AG09319 (cell line): ENCODE results near the gene NUDC.

Experiments
- DNase-seq: peaks from one replicate; pipeline ENCODE4 v3.0.0-alpha.2; 2010; ENCODE audit warnings: low read depth; ENCODE audit errors: extremely low read depth
- TF ChIP-seq, protein P1 (sequence below): IDR thresholded peaks from 2 replicates; pipeline ENCODE4 v1.5.1; 2011; ENCODE audit warnings: low read depth, mild to moderate bottlenecking, inconsistent platforms, low read length, moderate library complexity

The NUDC gene

DNA sequence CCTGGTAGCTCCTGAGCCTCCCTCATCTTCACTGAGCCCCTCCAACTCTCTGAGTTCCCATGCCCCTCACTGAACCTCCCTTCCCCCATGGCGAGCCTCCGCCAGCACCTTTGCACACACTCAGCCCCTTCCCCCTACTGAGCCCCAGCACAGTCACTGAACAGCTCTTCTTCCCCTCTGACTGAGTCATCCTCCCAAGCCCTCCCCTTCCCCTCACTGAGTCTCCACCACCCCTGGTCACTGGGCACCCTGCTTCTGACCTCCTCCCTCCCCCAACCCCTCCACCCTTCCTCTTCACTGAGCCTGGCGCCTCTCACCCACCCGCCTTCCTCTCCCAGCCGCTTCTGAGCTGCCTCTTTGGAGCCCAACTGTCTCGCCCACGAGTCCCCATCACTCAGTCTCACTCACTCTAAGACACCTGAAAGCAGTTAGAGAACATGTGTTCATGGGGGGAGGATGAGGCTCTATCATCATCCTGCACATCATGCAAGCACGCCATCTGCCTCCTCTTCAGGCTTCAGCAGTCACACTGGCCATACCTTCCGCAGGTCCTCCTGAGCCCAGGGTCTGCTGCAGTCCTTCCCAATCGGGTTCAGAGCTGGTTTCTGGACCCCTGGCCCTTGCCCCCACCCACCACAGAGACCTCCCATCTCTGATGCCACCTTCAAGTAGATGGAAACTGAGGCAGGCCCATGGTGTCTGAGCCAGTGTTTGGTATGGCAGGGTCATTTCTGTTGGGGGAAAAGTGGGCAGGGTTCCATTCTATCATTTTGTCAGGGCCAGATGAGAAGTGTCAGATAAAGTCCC lies 70.0 kb downstream of the NUDC start:
- no peak for DNase-seq
- TF ChIP-seq, protein P1, sequence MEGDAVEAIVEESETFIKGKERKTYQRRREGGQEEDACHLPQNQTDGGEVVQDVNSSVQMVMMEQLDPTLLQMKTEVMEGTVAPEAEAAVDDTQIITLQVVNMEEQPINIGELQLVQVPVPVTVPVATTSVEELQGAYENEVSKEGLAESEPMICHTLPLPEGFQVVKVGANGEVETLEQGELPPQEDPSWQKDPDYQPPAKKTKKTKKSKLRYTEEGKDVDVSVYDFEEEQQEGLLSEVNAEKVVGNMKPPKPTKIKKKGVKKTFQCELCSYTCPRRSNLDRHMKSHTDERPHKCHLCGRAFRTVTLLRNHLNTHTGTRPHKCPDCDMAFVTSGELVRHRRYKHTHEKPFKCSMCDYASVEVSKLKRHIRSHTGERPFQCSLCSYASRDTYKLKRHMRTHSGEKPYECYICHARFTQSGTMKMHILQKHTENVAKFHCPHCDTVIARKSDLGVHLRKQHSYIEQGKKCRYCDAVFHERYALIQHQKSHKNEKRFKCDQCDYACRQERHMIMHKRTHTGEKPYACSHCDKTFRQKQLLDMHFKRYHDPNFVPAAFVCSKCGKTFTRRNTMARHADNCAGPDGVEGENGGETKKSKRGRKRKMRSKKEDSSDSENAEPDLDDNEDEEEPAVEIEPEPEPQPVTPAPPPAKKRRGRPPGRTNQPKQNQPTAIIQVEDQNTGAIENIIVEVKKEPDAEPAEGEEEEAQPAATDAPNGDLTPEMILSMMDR = peak; percentile 1; the same call in 1 of the 2 replicates

DNA sequence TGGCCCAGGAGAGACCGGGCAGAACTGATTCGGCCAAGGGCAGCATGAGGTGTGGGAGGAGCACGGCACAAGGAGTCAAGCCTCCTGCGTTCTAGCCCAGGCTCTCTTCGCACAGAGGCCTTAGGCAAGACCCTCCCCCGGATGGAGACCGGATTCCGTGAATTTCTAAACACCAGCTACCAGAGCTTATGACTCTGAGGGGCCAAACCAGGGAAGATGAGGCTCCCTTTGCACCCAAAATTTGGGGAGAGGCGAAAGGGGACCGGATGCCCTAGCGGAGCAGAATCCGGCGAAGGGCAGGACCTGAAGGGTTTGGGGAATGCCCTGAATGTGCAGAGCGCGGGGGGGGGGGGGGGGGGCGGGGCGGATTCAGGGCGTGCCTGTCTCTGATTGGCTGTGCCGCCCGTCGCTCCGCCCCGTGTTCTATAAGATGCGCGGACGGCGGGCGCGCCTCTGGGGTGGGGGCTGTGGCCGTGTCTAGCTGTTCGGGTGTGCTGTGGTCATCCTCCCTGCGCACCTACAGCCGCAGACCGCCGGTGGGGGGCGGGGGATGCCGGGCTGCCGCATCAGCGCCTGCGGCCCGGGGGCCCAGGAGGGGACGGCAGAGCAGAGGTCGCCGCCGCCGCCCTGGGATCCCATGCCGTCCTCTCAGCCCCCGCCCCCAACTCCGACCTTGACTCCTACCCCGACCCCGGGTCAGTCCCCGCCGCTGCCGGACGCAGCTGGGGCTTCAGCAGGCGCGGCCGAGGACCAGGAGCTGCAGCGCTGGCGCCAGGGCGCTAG lies 71.9 kb downstream of the NUDC start, which contains the start of gene TRNP1:
TRNP1 (plus strand) TSS at position 456 of the 783 bp plus-strand sequence; CDS start at position 551, 95 bp downstream.
- TF ChIP-seq, protein P1 = no peak
- DNase-seq = no peak

DNA sequence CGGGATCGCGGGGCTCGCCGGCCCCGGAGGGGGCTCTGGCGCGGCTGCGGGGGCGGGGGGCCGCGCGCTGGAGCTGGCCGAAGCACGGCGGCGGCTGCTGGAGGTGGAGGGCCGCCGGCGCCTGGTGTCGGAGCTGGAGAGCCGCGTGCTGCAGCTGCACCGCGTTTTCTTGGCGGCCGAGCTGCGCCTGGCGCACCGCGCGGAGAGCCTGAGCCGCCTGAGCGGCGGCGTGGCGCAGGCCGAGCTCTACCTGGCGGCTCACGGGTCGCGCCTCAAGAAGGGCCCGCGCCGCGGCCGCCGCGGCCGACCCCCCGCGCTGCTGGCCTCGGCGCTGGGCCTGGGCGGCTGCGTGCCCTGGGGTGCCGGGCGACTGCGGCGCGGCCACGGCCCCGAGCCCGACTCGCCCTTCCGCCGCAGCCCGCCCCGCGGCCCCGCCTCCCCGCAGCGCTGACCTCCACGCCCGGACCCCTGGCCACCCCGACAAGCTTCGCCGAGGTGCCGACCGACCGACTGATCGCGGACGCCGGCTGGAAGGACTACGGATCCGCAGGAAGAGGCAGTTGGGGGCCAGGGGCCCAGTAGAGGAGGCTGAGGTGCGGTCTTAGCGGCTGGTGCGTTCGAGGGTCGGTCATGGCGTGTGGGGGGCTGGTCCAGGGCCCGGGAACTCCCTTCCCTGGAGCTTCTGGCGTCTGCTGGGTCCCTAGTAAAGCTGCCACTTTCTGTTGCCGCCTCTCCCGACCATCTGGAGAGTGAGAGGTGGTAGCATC lies 72.7 kb downstream of the NUDC start:
- TF ChIP-seq, protein P1 = no peak
- DNase-seq = no peak

DNA sequence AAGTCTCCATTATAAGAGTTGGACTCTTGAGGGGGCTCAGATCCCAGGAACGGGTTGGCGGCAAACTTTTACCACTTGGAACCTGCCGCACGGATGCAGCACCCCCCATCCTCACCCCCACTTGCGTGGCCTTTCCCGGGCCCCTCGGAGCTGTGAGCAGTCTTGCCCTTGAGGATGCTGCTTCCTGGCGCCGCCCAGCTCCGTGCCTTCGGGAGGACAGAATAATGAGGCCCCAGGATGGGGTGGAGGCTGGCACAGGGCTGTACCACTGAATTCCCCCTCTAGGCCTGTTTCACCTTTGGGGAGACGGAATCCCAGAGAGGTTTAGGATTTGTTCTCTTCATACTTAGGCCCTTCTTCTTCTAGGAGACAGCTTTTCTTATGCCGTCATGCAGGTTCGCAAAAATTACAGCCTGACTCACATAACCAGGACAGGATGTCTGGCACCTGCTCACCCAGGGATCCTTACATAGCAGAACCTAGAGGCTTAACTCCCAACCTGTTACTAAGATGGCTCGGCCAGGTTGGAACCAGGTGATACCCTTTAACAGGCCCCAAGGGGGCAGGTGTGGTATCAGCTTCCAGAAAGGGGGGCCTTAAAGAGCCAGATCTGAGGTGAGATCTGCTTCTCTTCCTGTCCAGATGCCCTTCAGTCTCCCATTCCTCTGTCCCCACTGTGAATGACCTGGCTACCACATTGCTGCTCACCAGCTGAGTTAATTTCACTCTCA lies 73.4 kb downstream of the NUDC start:
- no peak for DNase-seq
- TF ChIP-seq, protein P1 = no peak

DNA sequence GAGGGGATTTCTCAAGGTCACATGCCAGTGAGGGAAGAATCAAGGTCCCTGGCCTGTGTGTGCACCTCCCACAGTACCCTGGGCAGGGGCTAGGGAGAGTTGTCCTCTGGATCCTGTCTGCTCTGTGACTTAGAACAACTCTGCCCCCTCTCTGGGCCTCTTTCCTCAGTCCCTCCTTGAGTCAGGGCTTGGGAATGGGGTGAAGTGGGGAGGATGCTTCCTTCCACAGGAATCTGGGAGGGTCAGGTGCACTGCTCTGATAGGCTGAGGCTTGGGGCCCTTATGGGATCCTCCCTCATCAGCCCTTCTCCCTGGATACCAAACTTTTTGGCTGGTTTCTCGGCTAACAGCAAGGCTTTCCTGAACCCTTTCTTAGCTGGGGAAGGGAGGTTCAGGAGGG lies 74.5 kb downstream of the NUDC start:
- DNase-seq = no peak
- TF ChIP-seq, protein P1 = no peak
